K562 (cell line): Measurements from ENCODE around the gene ZNF121. TPM values are rescaled to one million over a fixed set of nuclear protein-coding genes. Genes with fewer than 3 reads are reported as not detected.

ENCODE experiments used
- ARHGAP35 ChIP-seq: fragments of 450-650 bp; IDR thresholded peaks from 2 replicates; pipeline ENCODE4 v1.6.1; 2018; ENCODE audit not compliant: partially characterized antibody
- BCL6 ChIP-seq: fragments of 250-450 bp; sonication (Bioruptor Pico); IDR thresholded peaks from 2 replicates; pipeline ENCODE4 v1.4.0; 2020
- ETV5 ChIP-seq: sonication (generic); formaldehyde crosslinking; IDR thresholded peaks from 2 replicates; pipeline ENCODE4 v1.4.0; 2020; ENCODE audit warnings: low read depth, mild to moderate bottlenecking, missing genetic modification reagents
- HMG20A ChIP-seq: fragments of 450-650 bp; formaldehyde crosslinking; conservative IDR thresholded peaks from 2 replicates; pipeline ENCODE4 v1.4.0; 2020; ENCODE audit warnings: mild to moderate bottlenecking, mixed read lengths
- HNRNPLL ChIP-seq: fragments of 200-400 bp; formaldehyde crosslinking; IDR thresholded peaks from 2 replicates; pipeline ENCODE4 v1.6.1; 2017; ENCODE audit warnings: low read length, low read depth, mild to moderate bottlenecking; ENCODE audit not compliant: poor library complexity, severe bottlenecking
- NBN ChIP-seq: fragments of 450-650 bp; IDR thresholded peaks from 2 replicates; pipeline ENCODE4 v1.6.1; 2016; ENCODE audit warnings: low read depth, mild to moderate bottlenecking
- NR2C2 ChIP-seq, 2 experiments: fragments of 200-800 bp in 1 of 2; sonication (Bioruptor generic) in 1 of 2; sonication (generic) in 1 of 2; formaldehyde crosslinking in 1 of 2; IDR thresholded peaks; 2 replicates each; pipeline versions ENCODE4 v1.6.1 to v1.8.0; 2016 to 2022; ENCODE audit warnings: mild to moderate bottlenecking in 1 of 2, missing compliant biosample characterization in 1 of 2, missing genetic modification characterization in 1 of 2, missing genetic modification reagents in 1 of 2
- NR2F6 ChIP-seq: fragments of 450-650 bp; formaldehyde crosslinking; IDR thresholded peaks from 2 replicates; pipeline ENCODE4 v1.4.0; 2020; ENCODE audit warnings: mild to moderate bottlenecking
- PRMT5 ChIP-seq: sonication (generic); formaldehyde crosslinking; IDR thresholded peaks from 2 replicates; pipeline ENCODE4 v1.5.0; 2020; ENCODE audit warnings: missing genetic modification reagents
- RBFOX2 ChIP-seq: fragments of 200-400 bp; formaldehyde crosslinking; IDR thresholded peaks from 2 replicates; pipeline ENCODE4 v1.6.1; 2017; ENCODE audit warnings: low read depth, mild to moderate bottlenecking, low read length, moderate library complexity
- SAFB2 ChIP-seq: fragments of 200-400 bp; formaldehyde crosslinking; IDR thresholded peaks from 2 replicates; pipeline ENCODE4 v1.6.1; 2018; ENCODE audit warnings: borderline replicate concordance, low read length, low read depth, moderate library complexity; ENCODE audit not compliant: severe bottlenecking
- SMARCC2 ChIP-seq: fragments of 450-650 bp; IDR thresholded peaks from 2 replicates; pipeline ENCODE4 v1.6.1; 2017; ENCODE audit warnings: antibody characterized with exemption, moderate library complexity, mild to moderate bottlenecking, low read depth
- TARDBP ChIP-seq: fragments of 450-650 bp; IDR thresholded peaks from 2 replicates; pipeline ENCODE4 v1.6.1; 2016
- ZFP36 ChIP-seq: fragments of 150-350 bp; IDR thresholded peaks from 2 replicates; pipeline ENCODE4 v1.6.1; 2018; ENCODE audit warnings: low read length, low read depth; ENCODE audit not compliant: partially characterized antibody
- ZNF146 ChIP-seq: IDR thresholded peaks from one replicate; pipeline ENCODE4 v1.6.1; 2018; ENCODE audit warnings: missing compliant biosample characterization; ENCODE audit not compliant: unreplicated experiment
- ZNF589 ChIP-seq: fragments of 200-800 bp; sonication (Bioruptor generic); IDR thresholded peaks from 2 replicates; pipeline ENCODE4 v1.6.1; 2016; ENCODE audit warnings: low read depth, missing genetic modification characterization, missing compliant biosample characterization
- polyA plus RNA-seq, 8 experiments: library from polyadenylated mRNA; depleted of rRNA in 4 of 8; stranded (reverse) in 5 of 8; unstranded in 3 of 8; fragments of >200 nt; fragmentation: Nextera tagmentation in 2 of 8; fragmentation: Illumina TruSeq in 1 of 8; extraction: Ambion mirVana in 2 of 8; extraction: Trizol in 1 of 8; gene quantifications; 2 replicates each; pipeline versions ENCODE4 v1.2.1 to v1.2.3, GENCODE V29; 2011 to 2014; ENCODE audit warnings: inconsistent platforms in 1 of 8, missing spikeins in 1 of 8
- total RNA-seq, 7 experiments: library from RNA; depleted of rRNA in 6 of 7; stranded (reverse); fragments of >200 nt in 6 of 7; fragmentation: Illumina TruSeq in 2 of 7; extraction: Trizol in 2 of 7; gene quantifications; 2 replicates each; pipeline versions ENCODE4 v1.2.1 to v1.2.3, GENCODE V29; 2011 to 2021; ENCODE audit warnings: low replicate concordance in 1 of 7
- TF ChIP-seq, protein P1 (sequence below), 3 experiments: fragments of 200-800 bp in 1 of 3; fragments of 250-450 bp in 1 of 3; fragments of 450-650 bp in 1 of 3; sonication (Bioruptor Pico) in 1 of 3; sonication (Bioruptor generic) in 1 of 3; formaldehyde crosslinking in 1 of 3; IDR thresholded peaks; 2 replicates each; pipeline versions ENCODE4 v1.6.1 to v1.8.0; 2016 to 2022; ENCODE audit warnings: mild to moderate bottlenecking in 2 of 3, missing genetic modification characterization in 2 of 3, missing compliant biosample characterization in 1 of 3, moderate library complexity in 1 of 3
- TF ChIP-seq, protein P2 (sequence below): sonication (generic); formaldehyde crosslinking; IDR thresholded peaks from 2 replicates; pipeline ENCODE4 v1.8.1; 2023; ENCODE audit warnings: mild to moderate bottlenecking, missing genetic modification reagents
- TF ChIP-seq, protein P3 (sequence below): fragments of 250-450 bp; sonication (Bioruptor Pico); IDR thresholded peaks from 2 replicates; pipeline ENCODE4 v1.4.0; 2020; ENCODE audit warnings: mild to moderate bottlenecking

ZNF121 gene
- total and polyA plus RNA-seq, 9 of the 15 experiments (the other 6 are each of a cell fraction or from before 2014, with no cell fraction given) = 14.6 to 115 (median 33.4) TPM

DNA sequence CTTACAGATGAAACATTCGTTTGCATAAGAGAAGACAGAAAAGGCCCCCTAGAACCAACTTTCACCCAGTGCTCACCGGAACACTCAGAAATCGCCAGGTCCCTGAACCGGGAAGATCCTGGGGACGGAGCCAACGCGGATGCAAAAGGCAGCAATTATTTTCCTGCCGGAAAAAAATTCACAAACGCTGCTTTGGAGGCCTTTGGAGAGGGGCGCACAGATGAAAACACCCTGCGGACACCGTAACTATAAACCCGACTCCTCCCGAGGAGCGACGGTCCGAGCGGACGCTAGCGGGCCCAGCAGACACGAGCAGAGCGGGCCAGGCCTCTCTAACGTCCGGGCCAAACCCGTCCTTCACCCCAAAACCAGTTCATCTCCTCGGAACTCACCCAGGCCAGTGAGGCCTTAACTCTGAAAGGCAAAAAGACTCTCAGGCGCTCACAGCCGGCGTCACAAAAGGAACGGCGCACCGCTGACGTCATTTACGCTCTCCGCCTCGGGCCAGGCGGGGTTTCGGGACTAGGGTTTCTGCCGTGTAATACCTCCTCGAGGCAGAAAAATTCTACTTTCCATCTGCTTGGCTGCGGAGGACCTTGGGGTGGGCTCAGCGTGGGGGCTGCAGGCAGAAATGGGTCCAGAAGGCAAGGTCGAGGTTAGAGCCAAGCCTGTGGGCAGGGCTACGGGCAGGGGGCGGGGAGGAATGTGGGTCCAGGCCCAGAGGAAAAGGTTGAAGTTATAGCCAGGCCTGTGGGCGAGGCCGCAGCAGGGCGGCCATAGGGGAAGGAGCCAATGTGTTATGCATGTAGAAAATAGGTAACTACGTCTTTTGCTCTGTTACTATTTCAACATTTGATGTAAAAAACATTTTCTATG lies 45.9 kb downstream of the ZNF121 start, which contains the start of gene ZNF426 (continued):
- TF ChIP-seq, protein P1, sequence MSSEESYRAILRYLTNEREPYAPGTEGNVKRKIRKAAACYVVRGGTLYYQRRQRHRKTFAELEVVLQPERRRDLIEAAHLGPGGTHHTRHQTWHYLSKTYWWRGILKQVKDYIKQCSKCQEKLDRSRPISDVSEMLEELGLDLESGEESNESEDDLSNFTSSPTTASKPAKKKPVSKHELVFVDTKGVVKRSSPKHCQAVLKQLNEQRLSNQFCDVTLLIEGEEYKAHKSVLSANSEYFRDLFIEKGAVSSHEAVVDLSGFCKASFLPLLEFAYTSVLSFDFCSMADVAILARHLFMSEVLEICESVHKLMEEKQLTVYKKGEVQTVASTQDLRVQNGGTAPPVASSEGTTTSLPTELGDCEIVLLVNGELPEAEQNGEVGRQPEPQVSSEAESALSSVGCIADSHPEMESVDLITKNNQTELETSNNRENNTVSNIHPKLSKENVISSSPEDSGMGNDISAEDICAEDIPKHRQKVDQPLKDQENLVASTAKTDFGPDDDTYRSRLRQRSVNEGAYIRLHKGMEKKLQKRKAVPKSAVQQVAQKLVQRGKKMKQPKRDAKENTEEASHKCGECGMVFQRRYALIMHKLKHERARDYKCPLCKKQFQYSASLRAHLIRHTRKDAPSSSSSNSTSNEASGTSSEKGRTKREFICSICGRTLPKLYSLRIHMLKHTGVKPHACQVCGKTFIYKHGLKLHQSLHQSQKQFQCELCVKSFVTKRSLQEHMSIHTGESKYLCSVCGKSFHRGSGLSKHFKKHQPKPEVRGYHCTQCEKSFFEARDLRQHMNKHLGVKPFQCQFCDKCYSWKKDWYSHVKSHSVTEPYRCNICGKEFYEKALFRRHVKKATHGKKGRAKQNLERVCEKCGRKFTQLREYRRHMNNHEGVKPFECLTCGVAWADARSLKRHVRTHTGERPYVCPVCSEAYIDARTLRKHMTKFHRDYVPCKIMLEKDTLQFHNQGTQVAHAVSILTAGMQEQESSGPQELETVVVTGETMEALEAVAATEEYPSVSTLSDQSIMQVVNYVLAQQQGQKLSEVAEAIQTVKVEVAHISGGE (CRISPR knock-in tag; IDR thresholded peaks at IDR 0.05) = peak in 1 of 3 experiments; percentile 69; a peak in 2 of 6 replicates
- no peak for TF ChIP-seq NR2F6 (CRISPR knock-in tag)
- no peak for TF ChIP-seq SMARCC2
- no peak for TF ChIP-seq TARDBP
- peak; percentile 93 for TF ChIP-seq NBN
- no peak for TF ChIP-seq BCL6 (CRISPR knock-in tag)
- no peak for TF ChIP-seq ZNF146 (CRISPR knock-in tag)
- no peak for TF ChIP-seq ARHGAP35
- TF ChIP-seq RBFOX2 = peak; percentile 91
- TF ChIP-seq ZNF589 (CRISPR knock-in tag) = no peak
- TF ChIP-seq SAFB2 = no peak
- TF ChIP-seq HMG20A (CRISPR knock-in tag) = no peak
- TF ChIP-seq ETV5 (CRISPR knock-in tag) = no peak
- TF ChIP-seq, protein P2, sequence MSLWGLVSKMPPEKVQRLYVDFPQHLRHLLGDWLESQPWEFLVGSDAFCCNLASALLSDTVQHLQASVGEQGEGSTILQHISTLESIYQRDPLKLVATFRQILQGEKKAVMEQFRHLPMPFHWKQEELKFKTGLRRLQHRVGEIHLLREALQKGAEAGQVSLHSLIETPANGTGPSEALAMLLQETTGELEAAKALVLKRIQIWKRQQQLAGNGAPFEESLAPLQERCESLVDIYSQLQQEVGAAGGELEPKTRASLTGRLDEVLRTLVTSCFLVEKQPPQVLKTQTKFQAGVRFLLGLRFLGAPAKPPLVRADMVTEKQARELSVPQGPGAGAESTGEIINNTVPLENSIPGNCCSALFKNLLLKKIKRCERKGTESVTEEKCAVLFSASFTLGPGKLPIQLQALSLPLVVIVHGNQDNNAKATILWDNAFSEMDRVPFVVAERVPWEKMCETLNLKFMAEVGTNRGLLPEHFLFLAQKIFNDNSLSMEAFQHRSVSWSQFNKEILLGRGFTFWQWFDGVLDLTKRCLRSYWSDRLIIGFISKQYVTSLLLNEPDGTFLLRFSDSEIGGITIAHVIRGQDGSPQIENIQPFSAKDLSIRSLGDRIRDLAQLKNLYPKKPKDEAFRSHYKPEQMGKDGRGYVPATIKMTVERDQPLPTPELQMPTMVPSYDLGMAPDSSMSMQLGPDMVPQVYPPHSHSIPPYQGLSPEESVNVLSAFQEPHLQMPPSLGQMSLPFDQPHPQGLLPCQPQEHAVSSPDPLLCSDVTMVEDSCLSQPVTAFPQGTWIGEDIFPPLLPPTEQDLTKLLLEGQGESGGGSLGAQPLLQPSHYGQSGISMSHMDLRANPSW (CRISPR knock-in tag) = peak; percentile 48; the same call in 1 of the 2 replicates
- peak; percentile 3 for TF ChIP-seq ZFP36
- TF ChIP-seq, protein P3, sequence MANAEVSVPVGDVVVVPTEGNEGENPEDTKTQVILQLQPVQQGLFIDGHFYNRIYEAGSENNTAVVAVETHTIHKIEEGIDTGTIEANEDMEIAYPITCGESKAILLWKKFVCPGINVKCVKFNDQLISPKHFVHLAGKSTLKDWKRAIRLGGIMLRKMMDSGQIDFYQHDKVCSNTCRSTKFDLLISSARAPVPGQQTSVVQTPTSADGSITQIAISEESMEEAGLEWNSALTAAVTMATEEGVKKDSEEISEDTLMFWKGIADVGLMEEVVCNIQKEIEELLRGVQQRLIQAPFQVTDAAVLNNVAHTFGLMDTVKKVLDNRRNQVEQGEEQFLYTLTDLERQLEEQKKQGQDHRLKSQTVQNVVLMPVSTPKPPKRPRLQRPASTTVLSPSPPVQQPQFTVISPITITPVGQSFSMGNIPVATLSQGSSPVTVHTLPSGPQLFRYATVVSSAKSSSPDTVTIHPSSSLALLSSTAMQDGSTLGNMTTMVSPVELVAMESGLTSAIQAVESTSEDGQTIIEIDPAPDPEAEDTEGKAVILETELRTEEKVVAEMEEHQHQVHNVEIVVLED (CRISPR knock-in tag) = peak; percentile 73
- TF ChIP-seq HNRNPLL = peak; percentile 58
- no peak for TF ChIP-seq NR2C2 (CRISPR knock-in tag; IDR thresholded peaks at IDR 0.05)
- peak; percentile 46; the same call in 1 of the 2 replicates for TF ChIP-seq NR2C2 (tag; IDR thresholded peaks at IDR 0.05)
- no peak for TF ChIP-seq PRMT5
